Measurements from ENCODE around the gene CCL2. TPM values are rescaled to one million over a fixed set of nuclear protein-coding genes. Genes with fewer than 3 reads are reported as not detected.

CCL2 gene
- total RNA-seq, 1 donor from 2014 or later = 27.7 TPM

Other genes starting within 250 kb of the CCL2 start
- 2.6 TPM for gene CCL7, start 14.9 kb downstream of the CCL2 start, total RNA-seq (ENCODE audit: insufficient read depth, low replicate concordance)
- 1.2 TPM for gene CCL11, start 30.5 kb downstream of the CCL2 start, total RNA-seq (ENCODE audit: insufficient read depth, low replicate concordance)
- gene CCL8, start 64.2 kb downstream of the CCL2 start, total RNA-seq (ENCODE audit: insufficient read depth, low replicate concordance) = 2.9 TPM
- not detected for gene CCL13, start 101.2 kb downstream of the CCL2 start, total RNA-seq (ENCODE audit: insufficient read depth, low replicate concordance)
- gene CCL1, start 107.9 kb downstream of the CCL2 start, total RNA-seq (ENCODE audit: insufficient read depth, low replicate concordance) = not detected